ENCODE results near the gene TPM1.

TPM1 gene

DNA sequence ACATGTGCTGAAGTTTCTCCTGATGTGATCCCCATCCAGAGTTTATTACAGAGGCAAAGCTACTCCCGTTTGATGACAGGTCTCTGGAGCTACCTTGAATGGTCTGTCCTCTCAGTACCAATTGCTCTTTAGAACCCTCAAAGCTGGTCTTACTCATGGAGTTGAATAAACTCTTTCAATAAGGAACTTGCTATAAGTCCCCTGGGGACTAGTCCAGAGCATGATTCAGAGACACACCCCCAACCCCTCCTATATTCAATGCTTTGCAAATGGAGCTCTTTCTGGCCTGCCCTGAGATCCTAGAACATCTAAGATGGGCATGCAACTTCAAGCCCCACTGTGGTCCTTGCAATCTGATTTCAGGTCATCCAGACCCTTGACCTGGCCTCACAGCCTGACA, 23.9 kb upstream of the TPM1 start:
- no peak for DNase-seq

DNA sequence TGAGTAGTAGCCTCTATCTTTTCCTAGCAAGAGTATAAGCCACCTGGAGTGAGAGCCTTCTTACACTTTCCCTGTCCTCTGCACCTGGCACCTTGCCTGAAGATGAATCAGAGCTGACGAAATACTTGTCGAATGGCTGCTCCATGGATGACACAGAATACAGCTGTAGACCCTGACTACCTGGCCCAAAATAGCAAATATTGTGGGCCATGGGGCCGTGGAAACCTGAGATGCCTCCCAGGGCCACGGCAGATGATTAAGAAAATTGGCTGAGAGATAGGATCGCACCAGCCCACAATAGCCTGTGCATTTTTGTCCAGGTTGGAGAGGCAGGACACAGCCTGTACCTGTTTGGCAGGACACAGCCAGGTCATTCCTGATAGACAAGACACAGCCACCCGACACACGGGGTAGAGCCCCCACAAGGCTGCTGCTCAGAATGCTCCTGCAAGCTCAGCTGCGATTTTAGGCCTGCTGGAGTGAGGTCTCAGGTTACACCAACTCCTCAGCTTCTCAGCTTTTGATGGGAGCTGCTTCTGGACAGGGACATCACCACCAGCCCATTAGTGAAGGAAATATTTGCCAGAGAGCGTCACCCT, 22.9 kb upstream of the TPM1 start:
- DNase-seq, result no peak

DNA sequence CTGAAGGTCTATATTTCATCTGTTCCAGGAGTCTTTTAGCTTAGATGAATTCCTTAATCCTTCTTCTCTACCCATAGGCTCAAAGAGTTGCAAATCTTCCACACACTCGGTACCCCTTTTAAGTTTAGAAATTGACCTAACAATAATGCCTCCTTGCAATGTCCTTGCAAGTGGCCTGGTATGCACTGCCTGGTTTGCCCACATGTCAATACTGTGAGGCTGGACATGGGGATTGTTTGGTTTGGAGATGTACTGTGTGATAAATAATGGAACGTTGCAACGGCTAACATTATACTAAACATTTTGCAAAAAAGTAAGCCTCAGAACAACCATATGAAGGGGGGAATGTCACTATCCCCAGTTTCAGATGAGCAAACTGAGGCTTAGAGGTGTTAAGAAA, 22.4 kb upstream of the TPM1 start:
- no peak for DNase-seq

DNA sequence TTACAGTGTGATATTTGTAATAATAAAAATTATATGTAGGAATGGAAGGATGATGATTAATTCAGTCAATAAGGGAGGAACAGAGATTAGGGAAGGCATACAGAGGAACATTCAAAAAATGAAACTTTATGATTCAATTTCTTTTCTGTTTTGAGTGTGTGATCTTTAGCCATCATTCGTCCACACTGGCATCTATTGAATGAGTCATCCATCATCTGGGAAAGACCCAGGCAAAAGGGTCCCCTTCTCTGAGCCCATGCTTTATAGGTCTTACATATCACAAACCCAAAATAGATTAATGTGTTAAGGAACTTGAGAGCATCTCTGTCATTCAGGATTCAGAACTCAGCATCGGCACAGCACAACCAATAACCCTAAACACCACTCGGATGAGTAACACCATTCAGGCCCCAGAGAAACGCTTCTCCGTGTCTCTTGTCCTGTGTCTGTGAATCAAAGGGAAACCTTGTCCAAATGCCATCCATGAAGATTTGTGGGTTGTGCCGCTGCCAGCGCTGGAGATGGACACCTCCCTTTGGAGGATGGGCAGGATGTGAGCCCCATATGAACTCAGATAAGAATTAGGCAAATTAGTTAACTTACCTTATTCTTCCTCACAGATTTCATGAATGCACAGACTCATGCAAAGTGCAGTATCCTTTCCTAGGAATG, 21.7 kb upstream of the TPM1 start:
- DNase-seq, result no peak

DNA sequence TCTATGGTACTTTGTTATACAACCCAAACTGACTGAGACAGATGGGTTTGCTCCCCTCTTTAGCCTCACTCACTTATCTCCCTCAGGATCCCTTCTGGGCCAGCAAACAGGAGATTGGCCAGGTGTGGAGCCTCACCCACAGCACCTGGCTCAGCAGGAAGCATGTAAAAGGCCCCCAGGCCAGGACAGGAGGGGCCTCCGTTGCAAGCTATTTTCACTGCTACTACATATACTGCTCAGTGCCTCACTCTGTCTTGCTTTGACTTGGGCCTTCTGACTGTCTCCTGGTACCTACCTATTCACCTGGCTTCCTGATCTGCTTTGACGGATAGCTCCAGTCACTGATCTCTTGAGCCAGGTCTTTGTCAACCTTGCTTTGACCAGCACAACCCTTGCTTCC, 20.4 kb upstream of the TPM1 start:
- no peak for DNase-seq

DNA sequence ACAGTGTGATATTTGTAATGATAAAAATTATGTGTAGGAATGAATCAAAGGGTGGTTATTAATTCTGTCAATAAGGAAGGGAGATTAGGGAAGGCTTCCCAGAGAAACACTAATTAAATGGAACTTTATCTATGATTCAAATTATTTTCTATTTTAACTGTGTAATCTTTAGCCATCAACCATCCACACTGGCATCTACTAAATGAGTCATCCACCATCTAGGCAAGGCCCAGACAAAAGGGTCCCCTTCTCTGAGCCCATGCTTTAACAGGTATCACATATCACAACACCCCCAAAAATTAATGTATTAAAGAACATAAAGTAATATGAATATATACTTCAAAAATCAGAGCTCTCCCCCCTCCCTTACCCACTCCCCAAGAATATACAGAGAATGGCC, 19.9 kb upstream of the TPM1 start:
- DNase-seq, result no peak

DNA sequence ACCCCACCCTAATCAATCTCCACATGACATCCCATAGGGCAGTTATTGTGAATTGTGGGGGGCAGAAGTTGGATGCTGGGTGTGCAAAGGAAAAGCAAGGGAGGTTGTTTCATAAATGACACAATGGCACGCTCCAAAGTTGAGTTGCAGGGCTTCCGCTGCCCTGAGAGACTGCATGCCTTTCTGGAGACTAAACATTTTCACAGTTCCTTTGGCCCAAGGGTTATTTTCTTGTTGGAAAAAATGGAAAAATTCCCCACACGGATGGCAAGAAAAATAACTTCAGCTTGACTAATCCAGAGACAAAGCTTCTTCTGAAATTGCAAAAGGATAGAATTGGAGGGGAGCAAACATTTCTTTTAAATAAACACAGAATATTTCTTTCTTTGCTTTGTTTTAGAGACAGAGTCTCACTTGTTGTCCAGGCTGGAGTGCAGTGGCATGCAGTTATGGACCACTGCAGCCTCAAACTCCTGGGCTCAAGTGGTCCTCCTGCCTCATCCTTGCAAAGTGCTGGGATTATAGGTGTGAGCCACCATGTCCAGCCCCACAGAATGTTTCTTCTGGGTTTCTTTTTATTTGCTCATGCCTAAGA, 19.1 kb upstream of the TPM1 start:
- DNase-seq, result no peak

DNA sequence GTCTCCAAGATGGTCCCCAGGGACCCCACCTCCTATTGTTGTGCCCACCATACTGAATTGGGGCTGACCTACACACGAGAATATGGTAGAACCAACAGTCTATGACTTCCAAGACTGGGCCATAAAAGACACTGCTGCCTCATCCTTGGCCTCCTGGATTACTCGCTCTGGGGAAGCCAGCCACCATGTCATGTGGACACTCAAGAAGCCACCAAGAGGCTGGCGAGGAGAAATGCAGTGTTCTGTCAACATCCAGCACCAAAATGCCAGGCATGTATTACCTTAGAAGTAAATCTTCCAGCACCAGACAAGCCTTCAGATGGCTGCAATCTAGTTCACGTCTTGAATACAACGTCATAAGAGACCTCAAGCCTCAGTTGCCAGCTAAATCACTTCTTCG, 17.1 kb upstream of the TPM1 start:
- peak; percentile 23 for DNase-seq

DNA sequence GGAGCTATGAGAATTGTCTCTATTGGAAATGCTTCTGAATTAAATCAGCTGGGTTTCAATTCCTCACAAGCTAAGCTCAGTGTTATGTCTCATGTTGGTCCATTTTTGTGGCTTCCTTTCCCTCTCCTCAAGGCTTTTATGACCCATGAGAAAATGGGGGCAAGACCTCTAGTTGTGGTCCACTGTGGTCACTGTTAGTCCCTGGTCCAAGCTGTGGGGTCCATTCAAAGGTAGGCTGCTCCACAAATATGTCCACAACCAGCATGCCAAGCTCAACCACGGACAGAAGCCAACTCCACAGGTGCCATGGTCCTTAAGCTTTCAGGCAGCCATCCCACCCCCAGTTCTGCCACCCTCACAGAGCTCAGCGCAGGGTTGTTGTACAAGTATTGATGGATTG, 14.9 kb upstream of the TPM1 start:
- no peak for DNase-seq

DNA sequence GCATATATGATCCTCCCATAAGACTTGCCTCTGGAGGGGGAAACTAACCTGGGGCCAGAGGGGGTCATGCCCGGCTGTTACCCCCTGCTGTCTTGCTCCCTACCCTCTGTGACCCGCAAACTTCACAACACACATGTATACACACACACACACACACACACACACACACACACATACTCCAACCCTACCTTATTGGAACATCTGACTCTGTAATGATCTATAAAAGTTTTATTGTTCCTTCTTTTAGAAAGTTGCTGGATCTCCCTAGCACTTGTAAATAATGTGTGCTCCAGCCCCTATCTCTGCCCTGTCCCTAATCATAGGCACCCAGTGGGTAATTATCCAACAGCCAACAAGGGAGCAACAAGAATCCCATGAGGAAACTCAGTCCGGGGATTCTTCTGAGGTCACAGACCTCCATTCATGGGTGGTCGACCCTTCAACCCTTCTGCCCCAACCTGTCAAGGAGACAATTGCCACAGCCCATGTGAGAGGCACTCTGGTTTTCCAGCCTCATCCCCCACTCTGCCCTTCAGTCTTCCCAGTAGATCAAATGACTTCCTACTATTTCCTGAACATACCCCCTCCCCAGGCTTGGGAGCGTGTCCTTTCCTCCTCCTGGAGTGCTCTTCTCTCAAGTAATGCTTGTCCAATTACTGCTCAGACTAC, 14.0 kb upstream of the TPM1 start:
- no peak for DNase-seq

DNA sequence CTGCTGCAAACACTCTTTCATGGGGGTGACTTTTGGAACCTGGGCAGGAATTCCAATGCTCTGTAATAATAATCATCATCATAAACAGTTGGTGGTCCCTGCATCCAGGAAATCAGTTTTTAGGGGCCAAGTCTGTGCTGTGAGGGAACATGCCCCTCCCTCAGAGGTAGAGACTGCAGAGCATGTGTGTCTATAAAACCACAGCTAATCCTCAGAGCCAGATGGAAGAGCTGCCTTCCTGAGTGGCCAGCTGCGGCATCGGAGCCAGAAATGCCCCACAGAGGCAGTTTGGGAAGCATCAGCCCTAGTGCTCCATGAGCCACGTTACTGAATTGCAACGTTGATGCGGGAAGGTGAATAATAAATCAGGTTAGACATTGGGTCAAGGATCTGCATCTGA, 12.9 kb upstream of the TPM1 start:
- DNase-seq, result no peak

DNA sequence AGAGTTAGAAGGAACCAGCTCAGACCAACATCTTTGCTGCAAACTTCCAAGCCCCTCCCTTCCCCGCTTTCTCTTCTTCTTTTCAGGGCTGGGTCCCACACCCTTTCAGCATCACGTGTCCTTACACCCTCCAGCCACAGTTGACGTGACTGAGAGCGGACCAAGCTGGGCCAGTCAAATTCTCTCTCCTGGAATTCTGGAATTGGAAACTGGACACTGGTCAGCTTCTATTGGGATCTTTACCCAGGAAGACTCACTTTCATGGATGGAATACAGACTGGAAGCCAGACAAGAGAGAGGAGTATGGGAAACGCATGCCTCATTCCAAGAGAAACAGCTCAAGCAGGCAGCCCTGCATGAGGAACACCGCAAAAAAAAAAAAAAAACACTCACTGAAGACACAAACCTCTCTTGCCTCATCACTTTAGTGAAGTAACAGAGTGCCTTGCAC, 12.4 kb upstream of the TPM1 start:
- DNase-seq, result no peak

DNA sequence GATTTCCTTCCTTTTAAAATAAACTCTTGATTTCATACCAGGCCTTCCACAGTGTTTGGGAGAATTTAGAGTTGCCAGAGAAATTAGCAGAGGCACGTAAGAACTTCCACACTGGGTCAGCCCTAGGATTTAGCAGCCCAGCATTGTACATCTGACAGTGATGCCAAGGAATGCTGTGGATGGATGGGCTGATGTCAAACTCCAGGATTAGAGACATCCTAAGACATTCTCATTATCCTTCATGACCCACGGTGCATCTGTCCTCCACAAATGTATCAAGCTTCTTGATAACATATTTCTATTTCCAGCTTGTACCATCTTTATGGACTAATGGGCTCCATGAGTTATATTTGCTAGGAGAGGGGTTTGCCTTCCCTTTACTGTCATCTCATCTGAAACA, 8.0 kb upstream of the TPM1 start:
- DNase-seq, result no peak

DNA sequence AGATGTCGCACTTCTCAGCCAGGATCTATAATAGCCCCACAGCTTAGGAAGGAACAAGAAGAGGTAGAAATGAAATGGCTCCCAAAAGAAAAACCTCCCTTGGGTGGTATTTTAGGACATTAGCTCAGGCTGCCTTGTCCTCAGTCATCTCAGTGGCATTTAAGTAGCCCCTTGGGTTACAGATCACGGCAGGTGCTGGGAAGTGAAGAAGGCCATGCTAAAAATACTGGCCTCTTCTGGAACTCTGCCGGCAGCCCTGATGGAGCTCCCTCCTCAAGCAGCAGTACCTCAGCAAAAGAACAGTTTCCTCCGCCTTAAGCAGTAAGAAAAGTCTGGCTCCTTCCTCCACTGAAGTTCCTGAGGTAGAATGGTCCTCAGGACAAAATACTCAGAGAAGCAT, 7.3 kb upstream of the TPM1 start:
- no peak for DNase-seq

DNA sequence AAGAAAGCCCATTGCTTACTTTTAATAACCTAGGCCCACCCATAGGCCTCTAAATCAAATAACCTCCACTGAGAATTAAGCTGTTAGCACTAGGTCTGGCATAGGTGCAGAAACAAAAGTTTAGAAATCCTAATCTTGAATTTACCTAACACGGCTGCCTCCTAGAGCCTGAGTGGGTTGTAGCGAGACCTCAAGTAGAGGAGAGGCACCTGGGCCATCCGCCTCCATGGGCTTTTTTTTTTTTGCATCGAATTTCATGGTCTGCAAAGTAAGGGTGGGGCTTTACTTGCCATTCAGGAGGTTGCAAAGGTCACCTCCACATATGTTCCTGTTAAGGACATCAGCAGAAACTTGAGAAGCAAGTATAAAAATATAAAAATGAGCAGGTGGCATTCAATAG, 6.6 kb upstream of the TPM1 start:
- DNase-seq, result no peak

DNA sequence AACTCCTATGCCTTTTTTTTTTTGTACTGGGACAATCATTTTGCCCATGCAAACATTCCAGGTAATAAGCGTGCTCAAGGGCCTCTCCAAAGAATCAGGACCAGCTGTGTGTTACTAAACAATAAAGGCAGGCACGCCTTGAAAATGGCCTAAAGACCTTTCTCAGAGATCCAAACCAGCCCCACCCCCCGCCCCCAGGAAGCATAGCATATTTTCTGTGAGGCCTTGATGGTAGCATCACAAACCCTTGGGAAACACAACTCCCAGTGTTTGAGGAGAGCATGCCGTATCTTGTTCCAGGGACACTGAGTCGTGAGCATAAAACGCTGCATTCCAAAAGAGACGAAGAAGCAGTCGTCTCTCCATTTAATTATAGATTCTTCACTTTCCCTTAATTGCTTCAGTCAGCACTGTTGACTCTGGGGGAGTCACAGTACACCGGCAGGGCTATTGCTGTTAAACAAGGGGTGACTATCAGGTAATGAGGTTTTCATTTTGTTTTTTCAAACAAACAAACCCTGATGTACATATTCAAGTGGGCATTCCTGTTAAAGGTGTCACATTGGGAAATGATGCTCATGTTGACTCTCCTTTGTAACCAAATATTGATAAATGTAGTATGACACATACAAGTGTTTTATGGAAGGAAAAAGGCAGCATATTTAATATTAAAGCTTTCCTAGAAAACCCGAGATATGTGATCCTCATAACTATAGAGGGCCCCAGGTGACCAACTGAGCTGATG, 4.4 kb upstream of the TPM1 start:
- no peak for DNase-seq

DNA sequence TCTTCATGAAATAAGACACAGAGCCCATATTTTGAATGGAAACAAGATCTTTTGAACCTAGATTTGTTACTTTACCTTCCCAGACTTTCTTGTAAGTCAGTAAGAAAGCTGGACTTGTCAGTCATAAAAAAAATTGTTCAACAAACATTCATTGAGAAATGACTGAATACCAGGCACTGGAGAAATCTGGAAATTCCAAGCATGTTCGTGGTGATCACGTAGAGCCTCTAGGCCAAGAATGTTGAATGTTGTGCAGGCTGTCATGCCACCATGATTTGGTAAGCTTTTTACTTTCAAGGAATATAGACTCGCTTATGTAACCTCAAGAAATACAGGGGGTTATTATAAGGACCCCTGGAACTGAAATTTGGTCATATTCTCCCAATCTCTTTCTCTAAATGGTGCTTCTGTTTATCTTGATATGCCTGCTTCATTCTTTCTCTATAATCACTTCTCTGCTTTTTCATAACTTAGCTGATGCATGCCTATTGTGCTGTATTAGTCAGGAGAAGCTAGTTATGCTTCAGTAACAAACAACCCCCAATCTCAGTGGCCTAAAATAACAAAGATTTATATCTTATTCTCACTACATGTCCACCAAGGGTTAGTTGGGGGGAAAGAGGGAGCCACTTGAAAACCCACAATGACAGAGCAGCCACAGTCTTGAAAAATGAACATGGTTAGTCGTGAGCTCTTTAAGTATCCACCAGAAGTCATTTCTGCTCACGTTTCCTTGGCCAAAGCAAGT, 3.4 kb upstream of the TPM1 start:
- DNase-seq, result no peak

DNA sequence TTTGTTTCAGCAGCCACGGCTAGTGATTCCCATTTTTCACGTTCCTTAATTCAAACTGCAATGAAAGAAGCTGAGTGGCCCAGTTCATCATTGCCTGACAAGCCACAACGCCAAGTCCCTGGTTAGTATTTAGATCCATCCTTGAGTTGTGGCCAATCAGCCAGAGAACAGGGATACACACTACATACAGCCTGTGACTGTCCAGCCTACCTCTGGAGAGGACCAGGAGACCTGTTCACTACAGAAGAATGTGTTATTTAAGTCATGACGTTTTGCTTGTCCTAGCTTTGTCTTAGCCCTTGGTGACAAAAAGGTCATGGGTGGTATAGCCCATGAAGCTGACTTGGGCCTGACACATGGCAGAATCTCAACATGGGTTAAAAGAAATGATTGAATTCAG, 2.7 kb upstream of the TPM1 start:
- no peak for DNase-seq

DNA sequence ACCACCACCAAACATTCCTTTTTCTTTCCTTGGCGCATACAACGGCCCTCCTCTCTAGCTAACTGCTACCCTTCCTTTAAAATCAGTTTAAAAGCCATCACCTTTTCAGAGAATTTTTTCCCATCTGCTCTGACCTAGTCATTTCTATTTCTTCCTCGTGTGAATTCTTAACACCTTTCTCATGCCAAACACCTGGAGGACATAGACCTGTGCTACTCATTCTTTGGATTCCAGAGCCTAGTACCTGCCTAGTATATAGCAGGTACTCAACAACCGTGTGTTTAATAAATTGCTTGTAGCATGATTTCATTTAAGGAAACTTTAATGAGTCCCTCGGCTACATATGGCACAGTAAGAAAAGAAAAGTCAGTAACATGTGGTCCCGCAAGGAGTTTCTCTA, 2.0 kb upstream of the TPM1 start:
- DNase-seq, result no peak

DNA sequence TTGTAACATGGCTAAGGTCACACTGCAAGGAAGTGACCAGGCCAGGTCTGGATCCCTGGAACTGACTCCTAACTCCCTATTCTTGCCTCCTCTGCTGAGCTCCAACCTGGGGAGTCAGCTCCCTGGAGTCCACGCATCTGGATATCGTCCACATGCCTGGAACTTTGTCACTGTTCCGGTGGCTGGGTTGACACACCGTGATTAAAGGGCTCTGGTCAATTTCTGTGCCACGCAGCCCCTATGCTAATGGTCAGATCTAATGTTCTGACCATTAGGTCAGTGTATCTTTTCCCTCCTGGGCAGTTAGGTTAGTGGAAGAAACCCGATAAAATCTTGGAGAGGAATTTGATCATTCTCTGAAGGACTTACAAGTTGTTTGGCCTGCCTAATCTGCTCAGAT, 1.6 kb upstream of the TPM1 start:
- no peak for DNase-seq

DNA sequence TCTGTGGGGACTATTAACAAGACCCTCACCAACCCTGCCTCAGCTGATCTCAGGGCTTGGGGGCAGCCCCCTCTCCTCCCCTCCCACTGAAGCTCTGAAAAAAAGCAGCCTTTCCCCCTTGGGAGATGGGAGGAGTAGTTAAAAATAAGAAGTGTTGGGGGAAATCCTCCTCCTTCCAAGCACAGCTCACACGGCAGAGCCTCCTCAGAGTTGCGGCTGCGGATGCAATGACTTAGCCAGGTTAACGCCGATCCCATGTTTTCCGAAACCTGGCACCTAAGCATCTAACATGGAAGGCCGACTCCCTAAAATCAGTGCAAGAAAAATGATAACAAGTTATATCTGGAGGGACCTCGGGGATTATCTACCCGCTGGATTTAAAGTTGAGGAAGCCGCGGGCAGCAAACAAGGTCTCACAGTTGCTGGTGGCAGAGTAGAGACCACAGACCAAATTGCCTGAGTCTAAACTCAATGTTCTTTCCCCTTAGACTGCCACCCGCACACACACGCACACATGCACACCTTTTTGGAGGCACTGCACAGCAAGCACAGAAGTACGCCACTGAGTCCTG, 1.1 kb upstream of the TPM1 start:
- no peak for DNase-seq

DNA sequence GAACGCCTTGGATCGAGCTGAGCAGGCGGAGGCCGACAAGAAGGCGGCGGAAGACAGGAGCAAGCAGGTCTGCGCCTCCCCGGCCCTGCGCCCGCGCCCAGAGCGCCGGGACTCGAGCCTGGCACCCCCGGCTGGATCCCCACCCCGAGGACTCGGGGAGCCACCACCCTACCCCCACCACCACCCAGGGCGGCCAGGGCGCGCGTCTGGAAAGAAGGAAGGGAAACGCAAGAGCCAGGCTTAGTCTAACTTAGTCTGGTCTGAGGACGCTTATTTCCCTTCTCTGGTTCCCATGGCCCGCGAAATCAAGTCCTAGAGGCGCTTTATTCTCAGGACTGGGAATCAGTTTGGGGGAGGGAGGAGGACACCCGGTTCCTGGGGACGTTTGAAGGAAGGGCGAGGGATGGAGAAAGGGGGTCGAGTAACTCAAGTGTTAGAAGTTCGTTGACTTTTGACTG, 359 bp downstream of the TPM1 start:
- no peak for DNase-seq

Data from hematopoietic multipotent progenitor cell treated with erythropoietin and hydrocortisone succinate and interleukin-3 and kit ligand, for 8 days (in vitro differentiated cells).